ENCODE results near the gene POLD1. TPM values are rescaled to one million over a fixed set of nuclear protein-coding genes. Genes with fewer than 3 reads are reported as not detected.

Gene POLD1
- total RNA-seq, 1 experiment from 2014 or later, result 31.9 TPM

DNA sequence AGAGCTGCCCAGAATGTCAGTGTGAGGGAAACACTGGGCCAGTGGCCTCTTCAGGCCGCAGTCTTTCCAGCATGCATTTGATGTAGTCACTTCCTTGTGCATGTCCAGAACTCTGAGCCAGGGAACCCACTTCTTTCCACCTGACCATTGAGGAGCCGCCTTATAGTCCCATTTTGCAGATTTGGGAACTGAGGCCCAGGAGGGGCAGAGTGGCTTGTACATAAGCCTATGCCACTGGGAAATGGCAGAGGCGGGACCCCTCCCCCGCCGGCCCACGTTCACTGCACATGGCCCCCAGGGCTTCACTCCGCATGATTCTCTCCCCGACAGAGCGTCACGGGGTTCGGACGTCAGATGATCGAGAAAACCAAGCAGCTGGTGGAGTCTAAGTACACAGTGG is 28.9 kb downstream of the POLD1 start:
- no TSS peak for BruUV-seq (replicated peaks)

DNA sequence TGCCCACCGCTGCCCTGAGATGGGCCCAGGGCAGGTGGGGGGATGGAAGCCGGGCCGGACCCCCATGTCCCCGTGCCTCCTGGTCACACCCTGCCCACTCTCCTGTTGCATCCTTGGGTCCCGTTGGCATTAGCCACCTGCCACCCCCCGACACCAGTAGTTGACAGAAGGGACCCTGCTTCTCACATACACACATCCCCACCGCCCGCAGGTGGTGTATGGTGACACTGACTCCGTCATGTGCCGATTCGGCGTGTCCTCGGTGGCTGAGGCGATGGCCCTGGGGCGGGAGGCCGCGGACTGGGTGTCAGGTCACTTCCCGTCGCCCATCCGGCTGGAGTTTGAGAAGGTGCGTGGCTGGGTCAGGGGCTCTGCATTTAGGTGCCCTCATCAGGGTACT is 29.4 kb downstream of the POLD1 start:
- BruUV-seq (replicated peaks), result no TSS peak
- intact Hi-C loops (cut with micrococcal nuclease), result no loop called here

More for the DNA sequence above, 28.9 kb downstream of the POLD1 start:
- Mint-ChIP-seq H3K27me3 (ENCODE audit: insufficient read depth, unreplicated experiment) (no peaks in the 10 kb centered on the region), H3K9me3 (ENCODE audit: unreplicated experiment) (no peaks in the 10 kb centered on the region), H3K4me1 (ENCODE audit: insufficient read depth, unreplicated experiment) (no peaks in the 10 kb centered on the region), H3K4me3 (ENCODE audit: unreplicated experiment) (no peak overlapping the region), H3K36me3 (ENCODE audit: insufficient read depth, unreplicated experiment) (no peaks in the 10 kb centered on the region), H3K27ac (ENCODE audit: low read depth, unreplicated experiment) (no peak overlapping the region)
- no peak for DNase-seq (ENCODE audit: unreplicated experiment)
- ChIA-PET CTCF (no interaction called here), POLR2A (no interaction called here)
- TF ChIP-seq, protein P1, sequence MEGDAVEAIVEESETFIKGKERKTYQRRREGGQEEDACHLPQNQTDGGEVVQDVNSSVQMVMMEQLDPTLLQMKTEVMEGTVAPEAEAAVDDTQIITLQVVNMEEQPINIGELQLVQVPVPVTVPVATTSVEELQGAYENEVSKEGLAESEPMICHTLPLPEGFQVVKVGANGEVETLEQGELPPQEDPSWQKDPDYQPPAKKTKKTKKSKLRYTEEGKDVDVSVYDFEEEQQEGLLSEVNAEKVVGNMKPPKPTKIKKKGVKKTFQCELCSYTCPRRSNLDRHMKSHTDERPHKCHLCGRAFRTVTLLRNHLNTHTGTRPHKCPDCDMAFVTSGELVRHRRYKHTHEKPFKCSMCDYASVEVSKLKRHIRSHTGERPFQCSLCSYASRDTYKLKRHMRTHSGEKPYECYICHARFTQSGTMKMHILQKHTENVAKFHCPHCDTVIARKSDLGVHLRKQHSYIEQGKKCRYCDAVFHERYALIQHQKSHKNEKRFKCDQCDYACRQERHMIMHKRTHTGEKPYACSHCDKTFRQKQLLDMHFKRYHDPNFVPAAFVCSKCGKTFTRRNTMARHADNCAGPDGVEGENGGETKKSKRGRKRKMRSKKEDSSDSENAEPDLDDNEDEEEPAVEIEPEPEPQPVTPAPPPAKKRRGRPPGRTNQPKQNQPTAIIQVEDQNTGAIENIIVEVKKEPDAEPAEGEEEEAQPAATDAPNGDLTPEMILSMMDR (IDR thresholded peaks at IDR 0.05; ENCODE audit: unreplicated experiment), result no peak
- intact Hi-C loops (cut with micrococcal nuclease), result no loop called here

DNA sequence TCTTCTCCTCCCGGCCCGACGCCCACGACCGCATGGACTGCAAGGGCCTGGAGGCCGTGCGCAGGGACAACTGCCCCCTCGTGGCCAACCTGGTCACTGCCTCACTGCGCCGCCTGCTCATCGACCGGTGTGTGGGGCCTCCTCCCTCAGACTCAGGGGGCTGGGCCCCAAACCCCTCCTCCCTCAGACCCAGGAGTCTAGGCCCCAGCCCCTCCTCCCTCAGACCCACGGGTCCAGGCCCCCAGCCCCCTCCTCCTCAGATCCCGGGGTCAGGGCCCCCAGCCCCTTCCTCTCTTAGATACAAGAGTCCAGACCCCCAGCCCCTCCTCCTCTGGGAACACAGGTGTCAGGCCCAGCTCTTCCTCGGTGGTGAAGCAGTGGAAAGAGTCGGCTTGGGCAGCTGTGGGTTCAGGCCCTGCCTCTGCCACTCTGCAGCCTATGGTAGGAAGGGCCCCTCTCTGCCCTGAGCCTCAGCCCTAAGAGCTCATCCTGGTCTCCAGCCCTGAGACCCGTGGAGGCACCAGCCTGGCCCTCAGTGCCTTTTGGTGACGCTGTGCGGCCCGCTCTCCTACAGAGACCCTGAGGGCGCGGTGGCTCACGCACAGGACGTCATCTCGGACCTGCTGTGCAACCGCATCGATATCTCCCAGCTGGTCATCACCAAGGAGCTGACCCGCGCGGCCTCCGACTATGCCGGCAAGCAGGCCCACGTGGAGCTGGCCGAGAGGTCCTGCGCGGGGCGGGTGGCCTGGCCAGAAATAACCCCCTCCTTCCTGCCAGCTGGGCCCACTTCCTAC is 30.9 kb downstream of the POLD1 start:
- Mint-ChIP-seq H3K36me3 (ENCODE audit: insufficient read depth, unreplicated experiment) (no peaks in the 10 kb centered on the region), H3K4me1 (ENCODE audit: insufficient read depth, unreplicated experiment) (no peaks in the 10 kb centered on the region), H3K27me3 (ENCODE audit: insufficient read depth, unreplicated experiment) (peaks cover 15% of the 10 kb centered on the region), H3K4me3 (ENCODE audit: unreplicated experiment) (no peak overlapping the region), H3K27ac (ENCODE audit: low read depth, unreplicated experiment) (no peak overlapping the region), H3K9me3 (ENCODE audit: unreplicated experiment) (no peaks in the 10 kb centered on the region)
- no TSS peak for BruUV-seq (replicated peaks)
- intact Hi-C loops (cut with micrococcal nuclease), result loop anchor here (1.0 kb wide), 1 partner anchor 47 kb away; no protein-coding TSS in a partner anchor
- CTCF ChIA-PET, result interaction anchor here (0.6 to 1.2 kb wide), 3 partner anchors 15 to 288 kb away, joined by 3 read pairs; no protein-coding TSS in a partner anchor
- TF ChIP-seq, protein P1 (IDR thresholded peaks at IDR 0.05; ENCODE audit: unreplicated experiment), result peak; percentile 72
- POLR2A ChIA-PET, result no interaction called here
- peak; percentile 53 for DNase-seq (ENCODE audit: unreplicated experiment)

More for the DNA sequence above, 29.4 kb downstream of the POLD1 start:
- CTCF ChIA-PET, result interaction anchor here (0.6 to 1.2 kb wide), 4 partner anchors 13 to 198 kb away, joined by 3 to 5 read pairs (median 3); no protein-coding TSS in a partner anchor
- H3K9me3 Mint-ChIP-seq (ENCODE audit: unreplicated experiment), result no peaks in the 10 kb centered on the region
- POLR2A ChIA-PET, result no interaction called here
- TF ChIP-seq, protein P1 (IDR thresholded peaks at IDR 0.05; ENCODE audit: unreplicated experiment), result no peak
- no peaks in the 10 kb centered on the region for H3K4me1 Mint-ChIP-seq (ENCODE audit: insufficient read depth, unreplicated experiment)
- H3K27ac Mint-ChIP-seq (ENCODE audit: low read depth, unreplicated experiment), result no peak overlapping the region
- H3K36me3 Mint-ChIP-seq (ENCODE audit: insufficient read depth, unreplicated experiment), result no peaks in the 10 kb centered on the region
- H3K27me3 Mint-ChIP-seq (ENCODE audit: insufficient read depth, unreplicated experiment), result no peaks in the 10 kb centered on the region
- DNase-seq (ENCODE audit: unreplicated experiment), result no peak
- no peak overlapping the region for H3K4me3 Mint-ChIP-seq (ENCODE audit: unreplicated experiment)

DNA sequence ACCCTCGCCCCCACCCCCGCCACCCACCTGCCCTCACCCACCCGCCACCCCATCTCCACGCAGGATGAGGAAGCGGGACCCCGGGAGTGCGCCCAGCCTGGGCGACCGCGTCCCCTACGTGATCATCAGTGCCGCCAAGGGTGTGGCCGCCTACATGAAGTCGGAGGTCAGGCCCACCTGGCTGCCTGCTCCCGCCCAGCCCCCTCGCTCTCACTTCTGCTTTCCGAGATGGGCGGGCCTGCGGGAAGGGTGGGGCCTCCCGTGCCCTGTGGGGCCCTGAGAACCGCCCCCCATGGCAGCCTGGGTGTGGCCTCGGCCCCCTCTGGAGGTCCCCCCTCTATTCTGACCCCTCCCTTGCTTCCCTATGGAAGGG is 31.5 kb downstream of the POLD1 start:
- intact Hi-C loops (cut with micrococcal nuclease), result no loop called here

More for the DNA sequence above, 31.5 kb downstream of the POLD1 start:
- no peak overlapping the region for H3K27ac Mint-ChIP-seq (ENCODE audit: low read depth, unreplicated experiment)
- ChIA-PET POLR2A (no interaction called here), CTCF (interaction anchor here (0.6 to 1.2 kb wide), 2 partner anchors 45 to 288 kb away, joined by 3 read pairs; no protein-coding TSS in a partner anchor)
- peaks cover 15% of the 10 kb centered on the region for H3K27me3 Mint-ChIP-seq (ENCODE audit: insufficient read depth, unreplicated experiment)
- H3K4me1 Mint-ChIP-seq (ENCODE audit: insufficient read depth, unreplicated experiment), result no peaks in the 10 kb centered on the region
- TF ChIP-seq, protein P1 (IDR thresholded peaks at IDR 0.05; ENCODE audit: unreplicated experiment), result no peak
- no peak overlapping the region for H3K4me3 Mint-ChIP-seq (ENCODE audit: unreplicated experiment)
- BruUV-seq (replicated peaks), result no TSS peak
- no peaks in the 10 kb centered on the region for H3K9me3 Mint-ChIP-seq (ENCODE audit: unreplicated experiment)
- H3K36me3 Mint-ChIP-seq (ENCODE audit: insufficient read depth, unreplicated experiment), result no peaks in the 10 kb centered on the region
- no peak for DNase-seq (ENCODE audit: unreplicated experiment)

All from MCF 10A (cell line).